Thoracic aorta (tissue), 2 donors: Measurements from ENCODE around the gene ELAVL4. TPM values are rescaled to one million over a fixed set of nuclear protein-coding genes. Genes with fewer than 3 reads are reported as not detected.

Source experiments
- ATAC-seq: fragments of 150-250 bp; one replicate; pipeline ENCODE4 v1.8.0; 2017; ENCODE audit warnings: low read depth; ENCODE audit not compliant: insufficient number of reproducible peaks, low FRiP score
- DNase-seq: peaks from one replicate; pipeline ENCODE4 v3.0.0-alpha.2; 2020; ENCODE audit warnings: low spot score
- H3K27ac ChIP-seq, 2 donors: fragments of 200-600 bp; sonication (generic); 1 replicate in 1 of 2; 2 replicates in 1 of 2; pipeline ENCODE4 v1.5.1; 2016; ENCODE audit warnings: mild to moderate bottlenecking in 2 of 2, moderate library complexity in 2 of 2
- H3K27me3 ChIP-seq: fragments of 200-600 bp; sonication (generic); replicated peaks from 2 replicates; pipeline ENCODE4 v1.6.0; 2016; ENCODE audit warnings: mild to moderate bottlenecking; ENCODE audit not compliant: insufficient read depth
- H3K36me3 ChIP-seq: fragments of 200-600 bp; sonication (generic); one replicate; pipeline ENCODE4 v1.5.1; 2016
- H3K4me1 ChIP-seq, 2 donors: fragments of 200-600 bp; sonication (generic); 1 replicate in 1 of 2; 2 replicates in 1 of 2; pipeline versions ENCODE4 v1.5.1 to v1.6.0; 2016; ENCODE audit warnings: low read depth in 2 of 2, mild to moderate bottlenecking in 1 of 2; ENCODE audit not compliant: control insufficient read depth in 1 of 2
- H3K4me3 ChIP-seq: fragments of 200-600 bp; sonication (generic); 2 replicates; pipeline ENCODE4 v1.5.1; 2016; ENCODE audit warnings: mild to moderate bottlenecking
- H3K9me3 ChIP-seq: fragments of 200-600 bp; sonication (generic); 2 replicates; pipeline ENCODE4 v1.5.1; 2016
- total RNA-seq, 2 donors: library from RNA; depleted of rRNA; stranded (reverse); fragments of >200 nt; gene quantifications; one replicate each; pipeline versions ENCODE4 v1.1.0 to v1.2.3, GENCODE V29; 2016
- TF ChIP-seq, protein P1 (sequence below): fragments of 200-600 bp; sonication (generic); IDR thresholded peaks from one replicate; pipeline ENCODE4 v1.5.1; 2019; ENCODE audit warnings: antibody characterized with exemption

The ELAVL4 gene
- total RNA-seq, 2 donors from 2014 or later, result 0.42 TPM; not detected in 1

DNA sequence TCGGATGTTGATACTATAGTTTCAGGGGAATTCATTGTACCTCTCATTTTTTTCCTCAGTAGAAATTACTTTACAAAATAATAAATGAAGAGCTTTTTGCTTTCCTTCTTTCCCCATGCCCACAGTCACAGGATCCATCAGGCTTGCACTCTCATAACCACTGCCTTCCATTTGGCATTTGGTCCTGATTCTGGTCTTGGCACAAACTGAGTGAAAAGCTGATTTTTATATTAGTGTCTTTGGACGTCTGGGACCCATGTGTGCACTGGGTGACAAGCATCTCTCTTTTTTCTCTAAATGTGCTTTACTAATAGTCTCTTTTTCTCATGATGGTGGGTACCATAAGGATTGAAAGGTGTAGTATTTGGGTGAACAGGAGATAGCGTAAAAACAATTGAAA lies 2.8 kb downstream of the ELAVL4 start:
- no peak for ATAC-seq

DNA sequence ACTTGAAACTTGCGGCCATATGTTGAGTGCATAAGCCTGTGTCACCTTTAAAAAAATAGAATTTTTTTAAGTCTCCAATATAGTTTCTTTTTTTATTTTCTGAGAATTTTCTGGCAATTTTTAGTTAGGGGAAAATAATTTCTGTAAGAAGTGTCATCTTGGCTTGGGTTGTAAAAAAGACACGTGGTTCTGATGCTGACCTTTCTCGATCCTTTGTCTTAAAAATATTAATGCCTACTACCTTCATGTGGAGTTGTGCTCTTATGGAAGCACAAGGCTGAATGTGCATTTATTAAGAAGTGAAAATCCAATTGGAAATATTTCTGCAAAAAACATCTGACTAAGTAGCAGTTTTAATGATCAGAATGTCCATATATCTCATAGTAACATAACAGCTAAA lies 3.5 kb downstream of the ELAVL4 start:
- no peak for DNase-seq
- no peaks in the 10 kb centered on the region for H3K36me3 ChIP-seq
- no peak overlapping the region for H3K27ac ChIP-seq
- no peaks in the 10 kb centered on the region for H3K27me3 ChIP-seq
- no peak overlapping the region for H3K4me3 ChIP-seq
- TF ChIP-seq, protein P1, sequence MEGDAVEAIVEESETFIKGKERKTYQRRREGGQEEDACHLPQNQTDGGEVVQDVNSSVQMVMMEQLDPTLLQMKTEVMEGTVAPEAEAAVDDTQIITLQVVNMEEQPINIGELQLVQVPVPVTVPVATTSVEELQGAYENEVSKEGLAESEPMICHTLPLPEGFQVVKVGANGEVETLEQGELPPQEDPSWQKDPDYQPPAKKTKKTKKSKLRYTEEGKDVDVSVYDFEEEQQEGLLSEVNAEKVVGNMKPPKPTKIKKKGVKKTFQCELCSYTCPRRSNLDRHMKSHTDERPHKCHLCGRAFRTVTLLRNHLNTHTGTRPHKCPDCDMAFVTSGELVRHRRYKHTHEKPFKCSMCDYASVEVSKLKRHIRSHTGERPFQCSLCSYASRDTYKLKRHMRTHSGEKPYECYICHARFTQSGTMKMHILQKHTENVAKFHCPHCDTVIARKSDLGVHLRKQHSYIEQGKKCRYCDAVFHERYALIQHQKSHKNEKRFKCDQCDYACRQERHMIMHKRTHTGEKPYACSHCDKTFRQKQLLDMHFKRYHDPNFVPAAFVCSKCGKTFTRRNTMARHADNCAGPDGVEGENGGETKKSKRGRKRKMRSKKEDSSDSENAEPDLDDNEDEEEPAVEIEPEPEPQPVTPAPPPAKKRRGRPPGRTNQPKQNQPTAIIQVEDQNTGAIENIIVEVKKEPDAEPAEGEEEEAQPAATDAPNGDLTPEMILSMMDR, result no peak
- H3K9me3 ChIP-seq, result no peaks in the 10 kb centered on the region
- no peaks in the 10 kb centered on the region for H3K4me1 ChIP-seq
- no peak for ATAC-seq

More for the DNA sequence above, 2.8 kb downstream of the ELAVL4 start:
- no peak for DNase-seq
- Histone ChIP-seq H3K4me3 (no peak overlapping the region), H3K36me3 (no peaks in the 10 kb centered on the region), H3K27me3 (no peaks in the 10 kb centered on the region), H3K4me1 (no peaks in the 10 kb centered on the region), H3K9me3 (no peaks in the 10 kb centered on the region), H3K27ac (no peak overlapping the region)
- TF ChIP-seq, protein P1, result no peak

DNA sequence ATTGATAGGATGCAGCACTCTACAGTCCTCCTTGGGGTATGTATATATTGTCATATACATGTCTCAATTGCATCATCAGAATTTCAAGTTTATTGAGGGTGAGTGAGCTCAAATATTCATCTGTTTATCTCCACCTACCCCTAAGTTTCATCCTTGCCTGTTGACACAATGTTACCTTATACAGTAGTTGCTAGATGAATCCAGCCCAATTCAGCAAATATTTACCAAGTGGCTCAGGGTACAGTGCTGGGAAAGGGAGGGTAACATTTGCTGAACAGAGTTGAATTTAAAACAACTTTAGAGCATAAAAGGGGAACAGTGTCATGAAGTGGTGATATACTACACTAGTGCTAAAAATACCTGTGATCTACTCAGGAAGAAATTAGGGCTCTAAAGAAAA lies 14.4 kb downstream of the ELAVL4 start:
- DNase-seq (no peak), ATAC-seq (no peak)
- Histone ChIP-seq H3K36me3 (no peaks in the 10 kb centered on the region), H3K27ac (no peak overlapping the region), H3K9me3 (no peaks in the 10 kb centered on the region), H3K27me3 (no peaks in the 10 kb centered on the region), H3K4me3 (no peak overlapping the region), H3K4me1 (no peaks in the 10 kb centered on the region)
- TF ChIP-seq, protein P1, result no peak

DNA sequence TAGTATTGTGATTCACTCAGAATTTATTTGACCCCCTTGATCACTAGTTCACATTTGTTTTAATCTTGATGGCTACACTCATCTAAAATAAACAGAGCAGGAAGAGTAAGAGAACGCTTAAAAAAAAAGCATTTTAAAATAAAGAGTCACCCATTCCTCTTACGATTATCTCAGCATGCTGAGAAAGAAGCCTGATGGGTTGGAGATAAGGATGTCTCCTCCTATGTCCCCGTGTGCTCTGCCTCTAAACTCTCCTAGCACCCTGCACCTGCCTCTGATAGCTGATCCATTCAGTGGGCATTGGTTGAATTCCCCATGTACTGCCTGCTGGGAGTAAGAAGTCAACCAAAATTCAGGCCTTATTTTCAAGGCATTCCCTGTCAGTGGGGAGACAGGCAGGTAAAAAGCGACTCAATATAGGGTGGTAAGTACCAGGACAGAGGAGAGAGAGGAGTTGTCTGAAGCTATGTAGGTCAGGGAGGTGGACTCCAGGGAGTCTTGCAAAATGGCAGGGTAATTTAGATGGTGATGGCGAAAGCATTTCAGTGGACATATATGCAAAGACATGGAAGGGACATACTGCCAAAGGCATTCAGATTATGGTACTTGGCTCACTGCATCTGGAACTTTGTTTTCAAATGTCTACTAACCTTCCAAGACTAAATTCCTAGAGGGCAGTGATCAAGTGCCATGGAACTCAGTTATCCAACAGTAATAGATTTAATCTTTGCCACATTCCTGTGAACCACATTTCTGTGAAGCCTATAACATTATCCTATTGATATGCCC lies 18.4 kb downstream of the ELAVL4 start:
- no peaks in the 10 kb centered on the region for H3K4me1 ChIP-seq
- TF ChIP-seq, protein P1, result no peak
- no peaks in the 10 kb centered on the region for H3K9me3 ChIP-seq
- no peaks in the 10 kb centered on the region for H3K27me3 ChIP-seq
- no peak overlapping the region for H3K4me3 ChIP-seq
- H3K27ac ChIP-seq, result no peak overlapping the region
- no peaks in the 10 kb centered on the region for H3K36me3 ChIP-seq
- no peak for DNase-seq
- no peak for ATAC-seq

DNA sequence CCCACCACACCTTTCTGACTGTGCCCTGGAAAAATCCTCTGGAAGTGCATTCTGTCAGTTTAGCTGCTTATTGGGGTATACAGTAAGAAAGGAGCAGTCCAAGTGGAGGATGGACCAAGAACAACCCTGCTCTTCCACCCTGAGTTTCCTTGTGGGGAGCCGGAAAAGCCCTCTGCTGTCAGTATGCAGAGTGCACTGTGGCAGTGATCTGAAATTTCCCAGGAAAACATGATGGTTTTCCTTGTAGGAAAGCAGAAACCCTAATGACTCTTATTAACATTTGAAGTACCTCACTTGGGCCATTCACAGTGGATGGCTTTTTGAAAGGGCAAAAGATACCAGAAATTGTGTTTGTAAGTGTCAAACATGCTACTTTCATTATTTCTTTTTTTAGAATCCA lies 20.5 kb downstream of the ELAVL4 start:
- Histone ChIP-seq H3K4me1 (no peaks in the 10 kb centered on the region), H3K27me3 (no peaks in the 10 kb centered on the region), H3K9me3 (no peaks in the 10 kb centered on the region), H3K36me3 (no peaks in the 10 kb centered on the region), H3K4me3 (no peak overlapping the region), H3K27ac (no peak overlapping the region)
- DNase-seq (no peak), ATAC-seq (no peak)
- TF ChIP-seq, protein P1, result no peak
